ENCODE results near the gene UST.

DNA sequence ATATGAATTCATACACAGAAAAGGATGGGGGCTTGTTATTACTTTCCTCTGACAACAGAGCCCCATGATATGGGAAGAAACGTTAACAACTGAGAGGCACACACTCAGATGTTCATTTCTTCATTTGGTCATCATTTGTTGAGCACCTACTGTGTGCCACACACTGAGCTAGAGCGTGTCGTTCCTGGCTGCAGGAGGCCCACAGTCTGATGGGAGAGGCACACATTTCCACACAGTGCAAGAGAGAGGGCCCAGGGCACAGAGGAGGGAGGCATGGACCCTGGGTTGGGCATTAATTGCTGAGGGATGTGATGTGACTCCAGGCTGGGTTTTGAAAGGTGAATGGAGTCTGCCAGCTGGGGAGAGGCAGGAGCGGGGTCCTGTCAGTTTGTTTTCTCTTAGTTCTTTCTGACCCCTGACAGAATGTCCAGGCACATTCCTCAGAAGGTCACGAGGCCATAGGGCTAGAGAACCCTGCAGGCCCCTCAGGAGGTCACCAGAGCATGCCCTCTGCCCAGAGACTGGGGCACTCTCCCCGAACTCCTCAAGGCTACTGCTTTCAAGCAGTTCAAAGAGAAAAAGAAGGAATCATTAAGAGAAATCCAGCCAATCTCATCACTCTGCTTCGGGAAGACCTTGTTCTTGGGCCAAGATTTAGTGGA, 216.2 kb downstream of the UST start:
- TF ChIP-seq, protein P1, sequence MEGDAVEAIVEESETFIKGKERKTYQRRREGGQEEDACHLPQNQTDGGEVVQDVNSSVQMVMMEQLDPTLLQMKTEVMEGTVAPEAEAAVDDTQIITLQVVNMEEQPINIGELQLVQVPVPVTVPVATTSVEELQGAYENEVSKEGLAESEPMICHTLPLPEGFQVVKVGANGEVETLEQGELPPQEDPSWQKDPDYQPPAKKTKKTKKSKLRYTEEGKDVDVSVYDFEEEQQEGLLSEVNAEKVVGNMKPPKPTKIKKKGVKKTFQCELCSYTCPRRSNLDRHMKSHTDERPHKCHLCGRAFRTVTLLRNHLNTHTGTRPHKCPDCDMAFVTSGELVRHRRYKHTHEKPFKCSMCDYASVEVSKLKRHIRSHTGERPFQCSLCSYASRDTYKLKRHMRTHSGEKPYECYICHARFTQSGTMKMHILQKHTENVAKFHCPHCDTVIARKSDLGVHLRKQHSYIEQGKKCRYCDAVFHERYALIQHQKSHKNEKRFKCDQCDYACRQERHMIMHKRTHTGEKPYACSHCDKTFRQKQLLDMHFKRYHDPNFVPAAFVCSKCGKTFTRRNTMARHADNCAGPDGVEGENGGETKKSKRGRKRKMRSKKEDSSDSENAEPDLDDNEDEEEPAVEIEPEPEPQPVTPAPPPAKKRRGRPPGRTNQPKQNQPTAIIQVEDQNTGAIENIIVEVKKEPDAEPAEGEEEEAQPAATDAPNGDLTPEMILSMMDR (conservative IDR thresholded peaks at IDR 0.05 in 1 of 2, IDR thresholded peaks at IDR 0.05 in 1 of 2; ENCODE audit: extremely low read depth in 1 of 2, insufficient read depth in 1 of 2, low read depth in 1 of 2, low read length in 2 of 2) = no peak
- TF ChIP-seq EZH2 (IDR thresholded peaks at IDR 0.05; ENCODE audit: borderline replicate concordance, low read length) = no peak

Measured in mammary epithelial cell (primary cell).